T-helper 2 cell treated with Interferon-gamma antibody and Interleukin-4, amounts not matched to agents 100 ng/mL and 5 ng/mL, for 36 hours (primary cell): Measurements from ENCODE around the gene RCC2. TPM values are rescaled to one million over a fixed set of nuclear protein-coding genes. Genes with fewer than 3 reads are reported as not detected.

Experiments used
- intact Hi-C: fragments of 100-400 bp; cut with micrococcal nuclease; formaldehyde crosslinking; loops from one replicate; pipeline ENCODE4 v1.15.1; 2023
- total RNA-seq: library from RNA; stranded (reverse); gene quantifications from 2 replicates; pipeline ENCODE4 v1.2.3, GENCODE V29; 2022

Gene RCC2
- total RNA-seq, 1 donor from 2014 or later: 142 TPM

DNA sequence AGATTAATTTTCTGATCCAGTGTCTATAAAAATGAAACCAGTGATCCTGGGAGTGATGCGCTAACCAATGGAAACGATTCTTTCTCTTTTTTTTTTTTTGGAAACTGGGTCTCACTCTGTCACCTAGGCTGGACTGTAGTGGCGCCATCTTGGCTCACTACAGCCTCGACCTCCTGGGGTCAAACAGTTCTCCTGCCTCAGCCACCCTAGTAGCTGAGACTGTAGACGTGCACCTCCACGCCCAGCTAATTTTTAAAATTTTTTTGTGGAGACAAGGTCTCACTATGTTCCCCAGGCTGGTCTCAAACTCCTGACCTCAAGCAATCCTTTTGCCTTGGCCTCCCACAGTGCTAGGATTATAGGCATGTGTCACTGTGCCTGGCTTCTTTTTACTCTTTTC, 3.4 kb upstream of the RCC2 start:
- intact Hi-C loops: no loop called here

DNA sequence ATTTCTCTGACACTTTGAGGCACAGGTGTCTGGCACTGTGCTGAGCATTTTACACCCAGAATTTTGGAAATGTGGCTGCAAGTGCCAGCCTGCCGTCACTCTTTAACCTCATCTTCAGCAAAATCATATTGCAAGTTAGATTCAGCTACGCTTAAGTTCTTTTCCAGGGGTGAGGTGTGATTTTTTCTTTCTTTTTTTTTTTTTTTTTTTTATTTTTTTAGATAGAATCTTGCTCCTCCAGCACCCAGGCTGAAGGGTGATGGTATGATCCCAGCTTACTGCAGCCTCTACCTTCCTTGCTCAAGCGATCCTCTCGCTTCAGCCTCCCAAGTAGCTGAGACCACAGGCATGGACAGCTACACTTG, 2.5 kb upstream of the RCC2 start:
- intact Hi-C loops: no loop called here

DNA sequence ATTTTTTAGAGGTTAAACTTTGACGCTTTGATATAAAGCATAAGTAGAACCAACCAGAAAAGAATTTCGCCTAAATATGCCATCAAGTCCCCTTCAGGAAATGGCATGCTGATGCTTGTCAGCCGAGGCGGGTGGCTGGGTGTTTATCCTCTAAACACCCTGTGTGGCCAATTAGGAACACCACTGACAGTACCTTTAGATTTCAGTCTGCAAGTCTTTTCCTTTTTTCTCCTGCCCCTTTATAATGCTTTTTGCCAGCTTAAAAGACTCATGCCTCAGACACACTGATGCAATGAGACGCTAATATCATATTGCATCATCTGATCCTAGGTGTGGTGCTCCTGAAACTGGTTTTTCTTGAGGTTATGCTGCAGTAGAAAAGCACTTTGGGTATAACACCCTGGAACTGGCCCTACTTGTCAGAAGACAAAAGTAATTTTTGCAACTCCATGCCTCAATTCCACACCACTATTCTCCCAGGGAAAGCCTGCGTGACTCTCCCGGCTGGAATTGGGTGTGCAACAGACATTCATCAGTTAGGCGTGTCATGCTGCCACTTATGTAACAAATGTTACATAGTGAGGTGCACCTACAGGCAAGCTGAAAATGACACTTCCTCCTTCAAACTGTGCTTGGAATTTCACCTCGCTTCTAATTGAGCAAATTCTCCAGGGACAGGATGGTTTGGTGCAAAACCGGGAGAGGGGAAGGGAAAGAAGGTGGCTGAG, 2.0 kb upstream of the RCC2 start:
- intact Hi-C loops: no loop called here

DNA sequence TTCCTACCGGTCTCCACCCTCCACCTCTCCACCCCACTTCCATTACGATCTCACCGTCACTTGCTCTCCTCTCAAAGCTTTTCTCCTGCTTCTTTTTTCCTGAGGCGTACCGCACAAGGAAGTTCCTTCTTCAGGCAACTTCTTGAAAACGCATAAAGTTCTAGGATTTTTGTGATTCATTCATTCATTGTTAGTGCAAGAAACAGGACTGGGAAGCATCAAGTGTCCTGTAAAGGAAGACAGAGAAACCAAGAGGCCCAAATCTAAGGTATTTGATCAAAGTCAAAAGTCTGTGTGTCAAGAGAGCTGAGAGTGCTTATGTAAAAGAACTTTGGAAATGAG, 1.3 kb upstream of the RCC2 start:
- intact Hi-C loops: no loop called here

DNA sequence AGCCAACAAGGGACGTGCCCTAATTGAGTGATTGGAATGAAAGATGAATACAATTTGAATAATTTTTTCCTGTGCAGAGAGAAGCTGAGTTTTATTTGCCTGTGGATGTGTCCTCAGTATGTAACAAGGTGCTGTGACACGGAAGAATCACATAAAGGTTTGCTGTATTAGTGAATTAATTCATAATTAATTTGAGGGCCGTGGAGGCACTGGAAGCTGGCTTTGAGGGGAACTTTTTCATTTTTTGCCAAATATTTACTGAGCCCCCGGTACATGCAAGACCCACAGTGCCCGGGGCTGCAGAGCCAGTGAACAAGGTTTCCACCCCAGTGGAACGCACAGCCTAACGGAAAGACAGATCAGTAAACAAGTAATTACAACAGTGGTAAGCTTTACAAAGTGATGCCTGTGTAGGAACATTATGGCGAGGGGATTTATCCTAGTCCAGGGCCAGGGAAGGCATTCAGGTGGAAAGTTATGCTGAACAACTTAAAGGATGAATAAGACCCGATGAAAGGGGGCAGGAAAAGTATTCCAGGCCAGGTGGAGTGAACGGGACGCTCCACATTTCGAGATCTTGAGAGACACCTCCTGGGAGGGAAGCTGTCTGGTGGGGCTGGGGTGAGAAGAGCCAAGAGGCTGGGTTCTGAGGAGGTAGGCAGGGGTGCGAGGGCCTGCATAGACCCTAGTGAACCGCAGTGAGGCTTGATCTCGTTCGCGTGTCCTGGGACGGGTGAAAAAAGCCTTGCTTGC, 773 bp upstream of the RCC2 start:
- intact Hi-C loops: no loop called here

DNA sequence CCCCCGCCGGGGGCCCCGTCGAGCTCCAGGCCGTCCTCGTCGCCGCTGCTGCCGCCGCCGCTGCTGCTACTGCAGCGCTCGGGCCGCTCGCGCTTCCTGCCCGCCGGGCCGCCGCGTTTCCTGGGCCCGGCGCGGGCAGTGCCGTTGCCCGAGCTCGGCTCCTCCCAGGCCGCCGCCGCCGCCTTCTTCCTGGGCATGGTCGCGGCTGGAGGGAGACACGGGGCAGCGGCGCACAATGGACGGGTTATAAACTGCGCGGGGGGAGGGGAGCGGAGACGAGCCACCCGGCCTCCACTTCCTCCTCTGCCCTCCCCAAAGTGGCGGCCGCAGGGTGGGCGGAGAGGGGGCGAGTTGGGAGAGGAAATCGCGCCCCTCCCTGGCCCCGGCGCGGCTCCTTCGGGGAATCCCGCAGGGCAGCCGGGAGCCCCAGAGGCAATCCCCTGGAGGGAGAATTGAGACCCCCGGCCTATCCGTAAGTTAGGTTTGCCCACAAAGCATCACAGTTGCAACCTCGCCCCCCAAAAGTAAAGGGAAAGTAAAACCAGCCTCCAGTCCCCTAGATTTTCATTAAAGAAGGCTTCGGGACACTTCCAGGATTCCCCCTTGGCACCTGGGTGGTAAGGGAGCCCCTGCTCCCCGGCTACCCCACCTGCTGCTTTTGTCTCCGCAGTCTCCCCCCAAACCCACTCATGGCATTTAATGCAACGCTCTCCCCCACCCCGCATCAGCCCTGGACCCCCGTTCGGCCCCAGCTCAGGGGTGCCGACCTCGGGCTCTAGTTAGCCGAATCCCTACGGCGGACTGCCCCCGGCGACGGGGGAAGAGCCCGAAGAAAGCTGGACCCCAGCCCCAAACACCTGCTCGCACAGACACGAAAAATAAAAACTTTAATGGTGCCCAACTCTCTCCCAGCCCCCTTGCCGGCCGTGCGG, 893 bp downstream of the RCC2 start:
- intact Hi-C loops: loop anchor here (10.0 kb wide), 1 partner anchor 1824 kb away; the partner anchor contains the start of gene DDI2

DNA sequence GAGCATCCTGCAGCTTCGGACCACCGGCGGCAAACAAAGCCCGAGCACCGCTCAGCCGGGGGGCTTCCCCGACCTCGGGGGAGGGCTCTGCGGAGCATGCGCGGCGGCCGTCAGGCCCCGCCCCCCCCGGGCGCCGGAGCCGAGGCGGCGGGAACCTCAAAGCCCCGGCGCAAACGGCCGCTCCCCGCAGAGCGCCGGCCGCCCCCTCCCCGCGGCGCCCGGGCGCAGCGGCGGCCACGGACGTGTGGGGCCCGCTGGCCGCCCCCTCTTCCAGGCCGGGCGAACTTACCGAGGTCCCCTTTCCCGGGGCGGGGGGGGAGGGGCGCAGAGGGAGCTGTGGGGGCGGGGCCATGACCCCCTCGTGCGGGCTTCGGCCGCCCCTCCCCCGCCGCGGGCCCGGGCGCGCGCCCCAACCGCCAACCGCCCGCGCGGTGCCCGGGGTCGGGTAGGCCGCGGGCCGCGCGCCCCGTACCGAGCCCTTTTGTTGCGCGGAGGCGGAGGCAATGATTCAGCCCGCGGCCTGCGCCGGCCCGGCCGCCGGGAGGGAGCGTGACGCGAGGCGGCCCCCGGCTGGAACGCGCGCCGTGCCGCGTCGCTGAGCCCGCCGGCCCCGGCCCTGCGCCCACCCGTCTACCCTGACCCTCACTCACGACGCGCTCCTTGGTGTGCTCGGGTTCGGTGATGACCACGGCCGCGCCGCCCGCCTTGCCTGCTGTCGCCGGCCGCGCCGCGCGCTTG, 1.7 kb downstream of the RCC2 start:
- intact Hi-C loops: loop anchor here (10.0 kb wide), 1 partner anchor 1823 kb away; the partner anchor contains the start of gene DDI2

DNA sequence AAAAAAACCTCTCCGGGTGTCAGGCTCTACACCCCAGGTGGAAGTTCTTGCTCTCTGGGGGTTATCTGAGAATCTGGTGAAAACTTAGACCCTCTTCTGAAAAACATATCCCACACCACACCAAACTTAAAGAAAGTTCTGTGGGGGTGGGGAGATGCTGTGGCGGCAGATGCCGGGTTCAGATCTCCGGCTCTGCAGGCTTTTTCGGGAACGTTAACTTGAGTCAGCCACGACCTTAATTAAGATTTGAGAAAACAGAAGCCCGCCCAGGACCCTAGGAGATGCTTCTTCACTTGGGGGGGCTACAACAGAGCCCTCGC, 2.3 kb downstream of the RCC2 start:
- intact Hi-C loops: loop anchor here (10.0 kb wide), 1 partner anchor 1822 kb away; the partner anchor contains the start of gene DDI2

DNA sequence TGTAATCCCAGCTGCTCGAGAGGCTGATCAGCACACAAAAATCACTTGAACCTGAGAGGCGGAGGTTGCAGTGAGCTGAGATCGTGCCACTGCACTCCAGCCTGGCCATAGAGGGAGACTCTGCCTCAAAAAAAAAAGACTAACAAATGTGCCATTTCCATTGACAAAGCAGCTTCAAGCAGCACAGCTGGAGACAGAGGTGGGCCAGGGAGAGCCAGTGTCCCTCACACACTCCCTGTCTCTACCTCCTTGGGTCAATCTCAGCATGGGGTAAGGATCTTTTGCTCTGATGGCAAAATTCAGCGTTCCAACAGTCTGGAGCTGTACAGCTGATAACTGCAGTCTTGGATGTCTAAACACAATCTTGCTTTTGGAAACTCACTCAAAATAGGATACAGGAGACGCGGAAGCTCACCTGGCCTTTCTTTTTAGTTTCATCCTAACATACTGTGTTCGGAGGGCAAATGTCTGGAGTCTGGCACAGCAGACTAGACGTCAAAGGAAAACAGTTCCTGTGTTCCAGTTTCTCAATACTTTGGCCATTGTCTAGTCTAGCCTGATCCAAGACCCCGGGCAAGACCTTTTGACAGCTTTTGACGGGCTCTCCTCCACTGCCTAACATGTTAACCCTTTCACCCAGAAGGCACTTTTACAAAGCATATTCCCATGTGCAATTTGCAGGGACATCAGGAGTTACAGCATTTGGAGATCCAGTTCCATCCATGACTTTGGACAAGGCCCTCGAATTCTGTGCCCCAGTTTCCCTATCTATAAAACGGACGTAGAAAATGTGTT, 2.9 kb downstream of the RCC2 start:
- intact Hi-C loops: loop anchor here (10.0 kb wide), 1 partner anchor 1822 kb away; the partner anchor contains the start of gene DDI2

DNA sequence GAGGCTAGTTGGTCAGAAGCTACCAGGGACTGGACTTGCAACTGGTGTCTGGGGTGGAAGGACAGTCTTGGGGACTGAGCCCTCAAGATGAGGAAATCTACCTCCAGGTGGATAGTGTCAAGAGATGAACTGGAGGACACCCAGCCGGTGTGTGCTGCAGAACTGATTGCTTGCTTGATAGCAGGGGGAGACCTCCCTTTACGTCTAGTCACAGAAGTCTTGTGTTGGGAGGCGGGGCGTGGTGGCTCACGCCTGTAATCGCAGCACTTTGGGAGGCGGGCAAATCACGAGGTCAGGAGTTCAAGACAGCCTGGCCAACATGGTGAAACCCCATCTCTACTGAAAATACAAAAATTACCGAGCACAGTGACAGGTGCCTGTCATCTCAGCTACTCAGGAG, 4.9 kb downstream of the RCC2 start:
- intact Hi-C loops: loop anchor here (10.0 kb wide), 1 partner anchor 1820 kb away; the partner anchor contains the start of gene DDI2

DNA sequence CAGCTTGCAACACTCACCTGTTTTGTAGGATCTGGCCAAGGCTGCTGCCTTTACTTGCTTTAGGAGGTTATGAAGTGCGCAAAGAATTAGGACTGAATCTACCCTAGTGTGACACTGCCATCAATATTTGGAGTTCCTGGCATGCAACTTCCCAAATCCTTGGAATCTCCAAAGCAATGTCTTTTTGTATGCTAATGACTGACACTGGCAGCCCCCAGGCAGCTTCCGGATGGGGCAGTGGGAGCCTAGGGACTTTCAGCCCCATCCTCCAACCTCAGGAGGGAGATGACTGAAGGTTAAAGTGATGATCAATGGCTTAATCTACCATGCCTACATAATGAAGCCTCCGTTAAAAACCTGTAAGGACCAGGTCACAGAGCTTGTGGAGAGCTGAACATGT, 5.5 kb downstream of the RCC2 start:
- intact Hi-C loops: loop anchor here (10.0 kb wide), 1 partner anchor 1819 kb away; the partner anchor contains the start of gene DDI2

DNA sequence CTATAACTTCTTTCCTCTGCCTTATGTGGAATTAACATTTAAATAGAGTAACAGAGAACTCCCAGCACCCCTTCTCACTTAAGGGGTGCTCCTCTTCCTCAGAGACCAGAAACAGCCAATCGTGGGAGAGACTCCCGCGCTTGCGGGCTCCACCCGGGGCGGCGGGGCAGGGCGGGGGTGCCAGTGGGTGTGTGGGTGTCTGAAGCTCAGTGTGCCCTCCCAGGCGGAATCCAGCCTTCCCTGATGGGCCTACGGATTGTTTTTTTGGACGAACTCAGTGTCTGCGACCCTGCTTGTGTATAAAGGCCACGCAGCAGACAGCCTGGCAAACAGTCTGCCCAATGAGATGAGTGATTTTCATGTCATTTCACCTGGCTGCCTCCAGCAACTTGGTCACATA, 6.2 kb downstream of the RCC2 start:
- intact Hi-C loops: loop anchor here (10.0 kb wide), 1 partner anchor 1818 kb away; the partner anchor contains the start of gene DDI2

DNA sequence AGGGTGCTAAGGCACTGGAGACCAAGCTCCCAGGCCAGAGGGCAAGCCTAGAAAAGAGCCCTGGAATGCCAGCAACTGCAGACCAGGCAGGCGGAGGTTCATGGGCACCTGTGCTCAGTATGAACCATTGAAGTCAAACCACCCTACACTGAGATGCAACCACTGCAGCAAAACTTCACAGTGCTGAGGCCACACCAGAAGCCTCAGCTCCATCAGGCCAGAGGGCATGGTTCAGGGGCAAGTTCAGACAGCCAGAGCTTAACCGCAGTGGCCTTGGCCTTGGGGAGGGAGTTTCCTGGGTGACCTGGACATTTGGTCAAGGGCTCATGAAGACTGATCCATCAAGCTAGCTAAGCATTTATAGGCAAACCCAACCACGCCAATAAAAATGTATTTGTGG, 7.1 kb downstream of the RCC2 start:
- intact Hi-C loops: loop anchor here (10.0 kb wide), 1 partner anchor 1818 kb away; the partner anchor contains the start of gene DDI2

DNA sequence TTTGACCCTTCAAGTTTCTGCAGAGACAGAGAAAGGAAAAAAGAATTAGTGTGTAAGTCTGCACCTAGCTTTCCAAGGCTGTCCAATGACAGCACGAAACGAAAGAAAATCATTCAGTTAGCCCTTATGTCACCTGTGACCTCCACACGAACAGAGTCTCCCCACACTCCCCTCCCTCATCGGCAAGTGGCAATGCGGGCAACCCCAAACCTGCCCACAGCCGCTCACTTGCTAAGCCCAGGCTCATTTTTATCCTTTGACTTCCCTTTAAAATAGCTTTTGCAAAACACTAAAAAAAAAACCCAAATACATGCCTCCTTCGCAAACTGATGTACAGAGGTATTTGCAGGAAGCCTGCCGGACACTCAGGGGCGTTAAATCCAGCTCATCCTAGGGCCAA, 10.3 kb downstream of the RCC2 start:
- intact Hi-C loops: no loop called here

DNA sequence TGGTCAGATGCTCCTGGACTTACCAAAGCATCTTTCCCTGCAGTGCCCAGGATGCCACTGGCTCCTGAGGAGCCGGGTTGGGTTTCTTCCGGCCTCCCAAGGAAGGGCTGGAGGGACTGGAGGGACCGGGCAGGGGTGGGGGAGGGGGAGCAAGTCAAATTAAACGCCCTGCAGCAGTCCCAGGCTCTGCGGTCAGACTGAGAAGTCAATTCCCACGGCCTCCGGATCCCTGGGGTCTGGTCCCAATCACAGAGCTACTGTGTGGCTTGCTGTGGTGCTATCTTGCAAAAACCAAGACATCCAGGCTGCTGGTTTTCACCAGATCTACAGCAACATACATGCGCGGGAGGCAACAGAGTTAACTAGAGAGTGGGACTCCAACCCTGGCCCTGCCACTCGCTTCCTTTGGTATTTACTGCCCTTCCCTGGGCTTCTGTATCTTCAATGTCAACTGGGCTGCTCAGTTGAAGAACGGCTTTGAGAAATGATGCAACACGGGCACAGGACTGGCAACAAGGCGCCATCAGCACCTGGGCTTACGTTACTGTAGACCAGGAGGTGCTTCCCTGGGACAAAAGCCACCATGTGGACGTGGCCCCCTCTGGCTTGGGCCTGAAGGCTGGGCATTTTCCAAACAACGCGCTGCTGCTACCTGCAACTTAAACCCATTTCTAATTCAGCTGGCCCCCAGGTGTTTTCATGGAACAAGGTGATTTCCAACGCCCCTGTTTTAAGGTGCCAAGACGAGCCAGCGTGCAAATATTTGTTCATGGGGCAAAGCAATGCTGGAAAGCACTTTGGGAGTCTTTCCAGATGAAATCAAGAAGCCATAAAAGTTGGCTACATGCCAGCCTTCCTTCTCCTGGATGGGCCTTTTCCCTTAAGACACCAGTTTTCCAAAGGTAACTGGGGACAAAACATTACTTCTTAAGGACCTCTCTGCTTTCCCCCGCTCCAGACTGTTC, 11.5 kb downstream of the RCC2 start:
- intact Hi-C loops: no loop called here

DNA sequence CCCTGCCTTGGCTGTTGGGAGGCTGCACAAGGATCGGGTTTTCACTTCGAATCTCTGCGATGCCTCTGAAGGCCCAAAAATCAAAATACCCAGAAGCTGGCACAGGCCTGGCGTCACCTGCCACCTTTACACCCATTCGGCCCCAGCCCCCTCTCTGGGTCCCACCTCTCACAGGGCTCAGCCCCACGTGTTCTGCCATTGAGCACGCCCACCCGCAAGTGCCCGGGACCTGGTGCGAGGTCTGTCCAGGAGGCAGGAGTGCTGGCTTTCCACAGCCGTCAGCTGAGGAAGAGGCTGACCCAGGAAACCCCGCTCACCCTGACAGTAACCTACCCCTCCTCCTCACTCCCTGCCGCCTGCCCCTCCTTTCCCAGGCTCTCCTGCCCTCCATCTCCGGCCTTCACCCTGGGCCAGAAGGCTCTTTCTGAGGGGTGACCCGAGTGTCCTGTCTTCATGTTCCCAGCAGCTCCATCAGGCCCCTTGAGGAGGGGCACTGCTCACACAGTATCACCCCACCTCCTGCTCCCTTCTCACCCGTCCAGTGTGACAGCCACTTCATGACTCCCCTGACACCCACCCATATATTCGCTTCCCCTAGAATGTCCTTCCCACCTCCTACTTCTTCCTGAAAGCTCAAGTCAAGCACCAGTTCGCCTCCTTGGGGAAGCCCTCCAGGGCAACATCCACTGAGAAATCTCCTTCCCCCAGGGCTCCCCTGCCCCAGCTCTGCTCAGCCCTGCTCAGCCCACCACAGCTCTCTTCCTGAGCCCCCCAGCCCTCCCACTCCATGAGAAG, 13.5 kb downstream of the RCC2 start:
- intact Hi-C loops: no loop called here

DNA sequence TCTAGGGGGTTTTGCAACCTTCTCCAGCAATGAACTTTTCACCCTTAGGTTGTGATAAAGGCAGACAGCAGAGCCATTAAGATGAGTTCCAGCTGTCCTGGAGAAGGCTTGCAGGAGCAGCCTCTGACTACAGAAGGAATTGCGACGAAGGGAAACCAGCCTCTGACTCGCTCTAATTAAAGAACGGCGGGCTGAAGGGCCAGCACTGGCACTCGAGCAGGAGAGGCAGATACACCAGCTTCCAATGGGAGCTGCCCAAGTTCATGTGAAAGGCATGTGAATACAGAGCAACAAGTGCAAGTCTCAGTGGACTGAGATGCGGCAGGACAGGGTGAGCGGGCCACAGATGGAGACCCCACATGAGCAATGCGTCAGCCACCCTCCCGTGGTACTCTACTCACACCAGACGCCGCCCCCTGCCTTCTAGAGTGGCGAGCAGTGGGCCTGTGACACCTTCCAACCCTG, 15.7 kb downstream of the RCC2 start:
- intact Hi-C loops: no loop called here

DNA sequence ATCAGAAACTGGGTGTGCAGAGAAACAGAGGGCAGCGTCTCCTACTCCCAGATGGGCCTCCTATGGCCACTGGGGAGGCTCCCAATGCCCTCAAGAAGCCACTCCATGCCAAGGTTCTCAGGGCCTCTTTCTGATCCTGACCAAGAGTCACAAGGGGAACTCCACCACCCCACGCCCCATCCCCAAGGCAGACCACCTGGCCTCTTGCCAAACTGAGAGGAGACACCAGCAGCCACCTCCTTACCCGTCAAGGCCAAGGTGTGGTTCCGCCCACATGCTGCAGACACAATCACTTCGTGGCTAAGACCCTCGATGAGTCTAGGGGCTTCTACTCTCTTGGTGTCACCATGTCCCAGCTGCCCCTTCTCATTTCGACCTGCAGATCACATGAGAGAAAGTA, 17.0 kb downstream of the RCC2 start:
- intact Hi-C loops: no loop called here
